Heart left ventricle (tissue), 16 donors: ENCODE results near the gene LMAN1L. TPM values are rescaled to one million over a fixed set of nuclear protein-coding genes. Genes with fewer than 3 reads are reported as not detected.
A peak's percentile ranks its signal among the peaks of the same experiment; 100 is the strongest.

ENCODE experiments used
- ATAC-seq, 4 donors: fragments of 200-7000 bp; cut with Tn5 transposase; one replicate each; pipeline ENCODE4 v1.9.1; 2020 to 2022; ENCODE audit warnings: moderate library complexity in 4 of 4, mild to moderate bottlenecking in 3 of 4, moderate number of reproducible peaks in 1 of 4
- DNase-seq, 5 donors: peaks; one replicate each; pipeline ENCODE4 v3.0.0-alpha.2; 2020
- H3K27ac ChIP-seq, 12 donors: fragments of 200-600 bp; sonication (generic) in 4 of 12; one replicate each; pipeline versions ENCODE4 v1.5.0 to v1.8.0; 2016 to 2022; ENCODE audit warnings: mild to moderate bottlenecking in 2 of 12
- H3K27me3 ChIP-seq, 9 donors: fragments of 200-600 bp; sonication (generic) in 2 of 9; one replicate each; pipeline versions ENCODE4 v1.5.1 to v1.8.0; 2016 to 2022; ENCODE audit warnings: mild to moderate bottlenecking in 3 of 9
- H3K36me3 ChIP-seq, 9 donors: fragments of 200-600 bp; sonication (generic) in 2 of 9; one replicate each; pipeline versions ENCODE4 v1.5.0 to v1.8.0; 2018 to 2022; ENCODE audit warnings: mild to moderate bottlenecking in 2 of 9
- H3K4me1 ChIP-seq, 12 donors: fragments of 200-600 bp; sonication (generic) in 4 of 12; one replicate each; pipeline versions ENCODE4 v1.5.0 to v1.8.0; 2016 to 2022; ENCODE audit warnings: mild to moderate bottlenecking in 3 of 12
- H3K4me3 ChIP-seq, 12 donors: fragments of 200-600 bp; sonication (generic) in 4 of 12; one replicate each; pipeline versions ENCODE4 v1.5.0 to v1.8.0; 2017 to 2022; ENCODE audit warnings: mild to moderate bottlenecking in 9 of 12, moderate library complexity in 4 of 12
- H3K9me3 ChIP-seq, 12 donors: fragments of 200-600 bp; sonication (generic) in 4 of 12; one replicate each; pipeline versions ENCODE4 v1.5.0 to v1.8.0; 2016 to 2022; ENCODE audit warnings: mild to moderate bottlenecking in 1 of 12
- CTCF ChIP-seq, 12 donors: fragments of 200-600 bp; sonication (generic) in 4 of 12; IDR thresholded peaks; one replicate each; pipeline versions ENCODE4 v1.5.0 to v1.8.0; 2018 to 2022; ENCODE audit warnings: antibody characterized with exemption in 12 of 12, mild to moderate bottlenecking in 5 of 12
- POLR2A ChIP-seq, 2 donors: fragments of 450-650 bp; IDR thresholded peaks; one replicate each; pipeline ENCODE4 v1.6.1; 2017; ENCODE audit warnings: antibody characterized with exemption in 2 of 2, mild to moderate bottlenecking in 2 of 2, moderate library complexity in 2 of 2
- WGBS, 4 donors: extraction: QIAGEN DNeasy Blood & Tissue Kit in 2 of 4; methylation state at CpG; one replicate each; pipeline versions ENCODE4 v1.1.5 to v1.1.7; 2013 to 2018; 5-methylcytosine and 5-hydroxymethylcytosine counted together
- intact Hi-C, 10 donors: fragments of 100-400 bp; cut with DNase I; formaldehyde crosslinking; loops; one replicate each; pipeline versions ENCODE4 v1.11.1 to v1.14.2; 2022
- polyA plus RNA-seq, 2 donors: library from polyadenylated mRNA; stranded (reverse); fragments of 200-250 nt; gene quantifications; one replicate each; pipeline ENCODE4 v1.2.3, GENCODE V29; 2013
- total RNA-seq, 9 donors: library from RNA; depleted of rRNA in 2 of 9; stranded (reverse); fragments of >200 nt in 2 of 9; fragmentation: NEBNext Ultra II Directional in 3 of 9; extraction: Animal tissue kit (Norgen Biotek cat#: 25700) in 3 of 9; gene quantifications; one replicate each; pipeline versions ENCODE4 v1.1.0 to v1.2.4, GENCODE V29; 2016 to 2023
- donor health status: ischemic (EF 13 %, LVEDD 7.1; RV severe dilation, severe dysfunction).
- donor health status: healthy with polysubstance abuse.
- donor health status: DM: no; HTN: yes; CAD: no.
- donor health status: DM: no; HTN: no; CAD: no.
- donor health status: ischemic (EF 25% LVEDD 6.9; RV normal size, moderate dysfunction).
- donor health status: ischemic (EF 25% LVEDD 5.7; RV mildly dilated, moderate dysfunction).
- donor health status: healthy.
- donor health status: DM: yes; HTN: yes; CAD: no.
- donor health status: ischemic (EF 35%, LVEDD 5.7; RV mildly dilated, moderate dysfunction).
- donor health status: nonischemic (EF 11% LVEDD 7.7; RV severe dilation, severe dysfunction).
- donor health status: DM: yes; HTN: yes; CAD: no.
- donor health status: PGD.
- donor health status: ischemic (EF 29% LVEDD 5.4; RV normal size, mild dysfunction).
- donor health status: nonischemic (EF 23%, LVEDD 6.1; RV moderate dilation, normal function).

The LMAN1L gene
- total and polyA plus RNA-seq, 11 donors = 0.19 to 16.3 (median 6.8) TPM; not detected in 1

- Histone ChIP-seq H3K4me1 (peaks cover 0 to 56% (median 19%) of the 10 kb centered on the region in 12 donors), H3K4me3 (no peak overlapping the region), H3K36me3 (peaks cover 0 to 70% (median 48%) of the 10 kb centered on the region in 9 donors), H3K27me3 (no peaks in the 10 kb centered on the region), H3K9me3 (no peaks in the 10 kb centered on the region), H3K27ac (peak overlapping the region in 6 of 12 donors; percentile 28 to 71 (median 54))
- ATAC-seq = no peak
- no peak for TF ChIP-seq POLR2A (IDR thresholded peaks at IDR 0.05)
- no peak for TF ChIP-seq CTCF (IDR thresholded peaks at IDR 0.05)
- no peak for DNase-seq
- intact Hi-C loops = loop anchor here in 1 of 10 donors (2.0 kb wide), 1 partner anchor 27 kb away; no protein-coding TSS in a partner anchor
- WGBS, 4 donors = 68 to 90% (median 87%) methylated on average over 3 to 16 of the region's 16 CpGs
These were observed 13.3 kb upstream of the LMAN1L start for GRCh38 chr15:74799255-74799855.

GRCh38 chr15:74799856-74800558, 12.6 kb upstream of the LMAN1L start:
- Histone ChIP-seq H3K27me3 (no peaks in the 10 kb centered on the region), H3K27ac (peak overlapping the region in 5 of 12 donors; percentile 35 to 71 (median 60)), H3K9me3 (no peaks in the 10 kb centered on the region), H3K4me1 (peaks cover 0 to 50% (median 19%) of the 10 kb centered on the region in 12 donors), H3K4me3 (peak overlapping the region in 1 of 12 donors; percentile 2), H3K36me3 (peaks cover 0 to 71% (median 48%) of the 10 kb centered on the region in 9 donors)
- intact Hi-C loops = loop anchor here in 7 of 10 donors (1.0 to 5.0 kb wide), 7 partner anchors 18 to 37 kb away; partner anchors contain the start of gene CSK (in 1 of the 7)
- DNase-seq = peak; percentile 73 to 90 (median 79)
- peak; percentile 79 to 91 (median 85) for ATAC-seq
- WGBS, 4 donors = 31 to 47% (median 40%) methylated on average over 12 to 18 of the region's 18 CpGs
- TF ChIP-seq POLR2A (IDR thresholded peaks at IDR 0.05) (no peak), CTCF (IDR thresholded peaks at IDR 0.05) (peak; percentile 94 to 98 (median 97))

GRCh38 chr15:74800559-74801094, 12.0 kb upstream of the LMAN1L start:
- H3K27ac ChIP-seq = no peak overlapping the region
- intact Hi-C loops = loop anchor here in 6 of 10 donors (1.0 to 5.0 kb wide), 7 partner anchors 18 to 37 kb away; partner anchors contain the start of gene CSK (in 1 of the 6)
- no peaks in the 10 kb centered on the region for H3K9me3 ChIP-seq
- no peak for TF ChIP-seq POLR2A (IDR thresholded peaks at IDR 0.05)
- no peak for TF ChIP-seq CTCF (IDR thresholded peaks at IDR 0.05)
- peaks cover 0 to 44% (median 19%) of the 10 kb centered on the region in 12 donors for H3K4me1 ChIP-seq
- H3K36me3 ChIP-seq = peaks cover 0 to 72% (median 48%) of the 10 kb centered on the region in 9 donors
- DNase-seq = no peak
- WGBS, 4 donors = 78 to 88% (median 86%) methylated on average over 20 of the region's 20 CpGs
- peak in 1 of 4 donors; percentile 2 for ATAC-seq
- H3K4me3 ChIP-seq = no peak overlapping the region
- no peaks in the 10 kb centered on the region for H3K27me3 ChIP-seq
